Thyroid gland (tissue), 4 donors: Measurements from ENCODE around the gene ZNF808. TPM values are rescaled to one million over a fixed set of nuclear protein-coding genes. Genes with fewer than 3 reads are reported as not detected.
"Not testable (repeated sequence)": the region's sequence is repeated elsewhere in the genome, so short reads cannot be mapped to it uniquely, and the experiment has no call there.

Experiments used
- DNase-seq, 2 donors: peaks; one replicate each; pipeline ENCODE4 v3.0.0-alpha.2; 2019
- H3K27ac ChIP-seq, 3 donors: fragments of 200-600 bp; sonication (generic); 1 replicate in 2 of 3; 2 replicates in 1 of 3; pipeline ENCODE4 v1.5.1; 2016 to 2019; ENCODE audit warnings: mild to moderate bottlenecking in 1 of 3, moderate library complexity in 1 of 3
- H3K27me3 ChIP-seq: fragments of 200-600 bp; sonication (generic); one replicate; pipeline ENCODE4 v1.5.1; 2019
- H3K36me3 ChIP-seq, 2 donors: fragments of 200-600 bp; sonication (generic); one replicate each; pipeline ENCODE4 v1.5.1; 2016 to 2019
- H3K4me1 ChIP-seq, 2 donors: fragments of 200-600 bp; sonication (generic); one replicate each; pipeline ENCODE4 v1.5.1; 2017 to 2019
- H3K4me3 ChIP-seq, 3 donors: fragments of 200-600 bp; sonication (generic); replicated peaks in 1 of 3; 1 replicate in 2 of 3; 2 replicates in 1 of 3; pipeline ENCODE4 v1.5.1; 2016; ENCODE audit warnings: mild to moderate bottlenecking in 1 of 3
- H3K9me3 ChIP-seq: fragments of 200-600 bp; sonication (generic); one replicate; pipeline ENCODE4 v1.5.1; 2017
- CTCF ChIP-seq, 6 experiments: fragments of 200-600 bp in 3 of 6; fragments of 450-650 bp in 3 of 6; sonication (generic) in 3 of 6; IDR thresholded peaks; one replicate each; pipeline ENCODE4 v1.5.1; 2016 to 2019; ENCODE audit warnings: antibody characterized with exemption in 6 of 6, mild to moderate bottlenecking in 2 of 6, inconsistent platforms in 1 of 6, moderate library complexity in 1 of 6
- POLR2A ChIP-seq, 2 donors: fragments of 450-650 bp; IDR thresholded peaks; one replicate each; pipeline ENCODE4 v1.6.1; 2017; ENCODE audit warnings: antibody characterized with exemption in 2 of 2, mild to moderate bottlenecking in 2 of 2, moderate library complexity in 1 of 2
- WGBS, 2 donors: methylation state at CpG; one replicate each; pipeline ENCODE4 v1.1.5; 2017; 5-methylcytosine and 5-hydroxymethylcytosine counted together
- intact Hi-C: fragments of 100-400 bp; cut with DNase I; formaldehyde crosslinking; loops from one replicate; pipeline ENCODE4 v1.15.1; 2023
- total RNA-seq, 4 donors: library from RNA; depleted of rRNA; stranded (reverse); fragments of >200 nt; gene quantifications; one replicate each; pipeline ENCODE4 v1.2.3, GENCODE V29; 2016

ZNF808 gene
- total RNA-seq, 4 donors from 2014 or later = 33.4 to 98.3 (median 58.9) TPM

- H3K4me1 ChIP-seq = peaks cover 0 to 3% of the 10 kb centered on the region in 2 donors
- no peaks in the 10 kb centered on the region for H3K9me3 ChIP-seq
- no peak for DNase-seq
- no peak overlapping the region for H3K27ac ChIP-seq
- intact Hi-C loops = no loop called here
- no peak for TF ChIP-seq CTCF (IDR thresholded peaks at IDR 0.05)
- no peak for TF ChIP-seq POLR2A (IDR thresholded peaks at IDR 0.05)
- no peak overlapping the region for H3K4me3 ChIP-seq
- no peaks in the 10 kb centered on the region for H3K27me3 ChIP-seq
- H3K36me3 ChIP-seq = peaks cover 12 to 13% of the 10 kb centered on the region in 2 donors
- 85 to 89% methylated on average over 5 of the region's 5 CpGs for WGBS, 2 donors
These were observed 14.1 kb downstream of the ZNF808 start for GRCh38 chr19:52541608-52542007.

- 87 to 89% methylated on average over 6 of the region's 6 CpGs for WGBS, 2 donors
- H3K4me3 ChIP-seq, H3K4me1 ChIP-seq, intact Hi-C loops, DNase-seq, H3K9me3 ChIP-seq, H3K27ac ChIP-seq, H3K27me3 ChIP-seq: not testable (repeated sequence)
- H3K36me3 ChIP-seq = peaks cover 12 to 13% of the 10 kb centered on the region in 2 donors
These were observed 15.1 kb downstream of the ZNF808 start for GRCh38 chr19:52542541-52542940.

GRCh38 chr19:52542984-52543664 lies 15.7 kb downstream of the ZNF808 start:
- H3K9me3 ChIP-seq = no peaks in the 10 kb centered on the region
- 82 to 94% methylated on average over 8 of the region's 8 CpGs for WGBS, 2 donors
- peaks cover 13 to 16% of the 10 kb centered on the region in 2 donors for H3K36me3 ChIP-seq

GRCh38 chr19:52554216-52554971 lies 26.9 kb downstream of the ZNF808 start:
- Histone ChIP-seq H3K9me3 (no peaks in the 10 kb centered on the region), H3K27me3 (no peaks in the 10 kb centered on the region), H3K4me3 (no peak overlapping the region), H3K36me3 (peaks cover 27 to 36% of the 10 kb centered on the region in 2 donors), H3K27ac (no peak overlapping the region), H3K4me1 (no peaks in the 10 kb centered on the region)
- DNase-seq = no peak
- 97% methylated on average over 15 of the region's 15 CpGs for WGBS, 2 donors
- no peak for TF ChIP-seq POLR2A (IDR thresholded peaks at IDR 0.05)
- no peak for TF ChIP-seq CTCF (IDR thresholded peaks at IDR 0.05)
- intact Hi-C loops = no loop called here

More at GRCh38 chr19:52542984-52543664, 15.7 kb downstream of the ZNF808 start:
- TF ChIP-seq CTCF (IDR thresholded peaks at IDR 0.05) (no peak), POLR2A (IDR thresholded peaks at IDR 0.05) (no peak)
- Histone ChIP-seq H3K4me3 (no peak overlapping the region), H3K27ac (no peak overlapping the region), H3K27me3 (no peaks in the 10 kb centered on the region), H3K4me1 (peaks cover 0 to 3% of the 10 kb centered on the region in 2 donors)
- intact Hi-C loops = no loop called here
- no peak for DNase-seq

- H3K27ac ChIP-seq = no peak overlapping the region
- no peak for DNase-seq
- intact Hi-C loops = no loop called here
- H3K27me3 ChIP-seq = no peaks in the 10 kb centered on the region
- H3K36me3 ChIP-seq = peaks cover 25 to 28% of the 10 kb centered on the region in 2 donors
- WGBS, 2 donors = 97% methylated on average over 16 of the region's 16 CpGs
- TF ChIP-seq CTCF (IDR thresholded peaks at IDR 0.05) (no peak), POLR2A (IDR thresholded peaks at IDR 0.05) (no peak)
- H3K4me1 ChIP-seq = no peaks in the 10 kb centered on the region
- H3K4me3 ChIP-seq = no peak overlapping the region
- H3K9me3 ChIP-seq = no peaks in the 10 kb centered on the region
These were observed 29.9 kb downstream of the ZNF808 start for GRCh38 chr19:52557231-52557995.

GRCh38 chr19:52558732-52559445 lies 31.4 kb downstream of the ZNF808 start:
- H3K36me3 ChIP-seq = peaks cover 13 to 15% of the 10 kb centered on the region in 2 donors
- H3K27me3 ChIP-seq, H3K4me1 ChIP-seq, H3K4me3 ChIP-seq, H3K9me3 ChIP-seq, H3K27ac ChIP-seq, intact Hi-C loops: not testable (repeated sequence)
- peak in 1 of 2 donors; percentile 6 for DNase-seq
- 60 to 76% methylated on average over 5 of the region's 5 CpGs for WGBS, 2 donors

GRCh38 chr19:52561611-52562010 lies 34.1 kb downstream of the ZNF808 start:
- intact Hi-C loops, H3K27me3 ChIP-seq, H3K27ac ChIP-seq, H3K4me1 ChIP-seq, H3K9me3 ChIP-seq, H3K36me3 ChIP-seq, DNase-seq, H3K4me3 ChIP-seq: not testable (repeated sequence)
- whole genome bisulfite sequencing, 2 donors = 95 to 98% methylated on average over 8 of the region's 8 CpGs
